IMR-90 (cell line): ENCODE results near the gene AGR3. TPM values are rescaled to one million over a fixed set of nuclear protein-coding genes. Genes with fewer than 3 reads are reported as not detected.
A peak's percentile ranks its signal among the peaks of the same experiment; 100 is the strongest.

Experiments used
- ATAC-seq: fragments of 200-7000 bp; cut with Tn5 transposase; 2 replicates; pipeline ENCODE4 v1.9.1; 2020; ENCODE audit warnings: low read depth, mild to moderate bottlenecking, moderate library complexity
- BruUV-seq: library from RNA; stranded (reverse); fragments of 400-500 nt; replicated peaks from 2 replicates; lab custom pipeline; 2021; lab: Mats Ljungman, UMichigan
- CTCF ChIA-PET: fragments of 300-600 bp; formaldehyde crosslinking; extraction: SDS; loops from one replicate; lab custom pipeline; 2021; ENCODE audit warnings: antibody characterized with exemption; lab: Yijun Ruan, JAX
- POLR2A ChIA-PET: fragments of 300-600 bp; sonication (Branson Sonifier 250); formaldehyde crosslinking; loops from one replicate; lab custom pipeline; 2022; ENCODE audit warnings: antibody characterized with exemption; ENCODE audit not compliant: unreplicated experiment; lab: Charles Lee
- DNase-seq: peaks from one replicate; pipeline ENCODE4 v3.0.0; 2013
- H2AFZ ChIP-seq: replicated peaks from 2 replicates; pipeline ENCODE3; 2013; ENCODE audit warnings: low read length, mild to moderate bottlenecking; ENCODE audit not compliant: poor library complexity
- H2AK5ac ChIP-seq: 2 replicates; pipeline ENCODE4 v1.6.1; 2013; ENCODE audit warnings: low read depth, low read length, inconsistent platforms
- H2AK9ac ChIP-seq: replicated peaks from 2 replicates; pipeline ENCODE3; 2013; ENCODE audit warnings: mild to moderate bottlenecking, low read depth, low read length, moderate library complexity; ENCODE audit not compliant: poor library complexity
- H2BK120ac ChIP-seq: 2 replicates; pipeline ENCODE4 v1.6.1; 2013; ENCODE audit warnings: low read depth, low read length, inconsistent platforms
- H2BK15ac ChIP-seq: 3 replicates; pipeline ENCODE4 v1.6.1; 2013; ENCODE audit warnings: low read depth, low read length, inconsistent platforms
- H2BK20ac ChIP-seq: 2 replicates; pipeline ENCODE4 v1.6.1; 2013; ENCODE audit warnings: low read depth, mild to moderate bottlenecking, inconsistent platforms, low read length, moderate library complexity
- H2BK5ac ChIP-seq: 2 replicates; pipeline ENCODE4 v1.6.1; 2013; ENCODE audit warnings: mild to moderate bottlenecking, low read depth, low read length, inconsistent platforms; ENCODE audit not compliant: poor library complexity, severe bottlenecking
- H3K14ac ChIP-seq: replicated peaks from 2 replicates; pipeline ENCODE4 v1.6.1; 2013; ENCODE audit warnings: low read depth, low read length, inconsistent platforms
- H3K18ac ChIP-seq: 2 replicates; pipeline ENCODE4 v1.6.1; 2013; ENCODE audit warnings: low read depth, low read length, control low read depth
- H3K23ac ChIP-seq: 2 replicates; pipeline ENCODE4 v1.6.1; 2013; ENCODE audit warnings: low read depth, low read length, inconsistent platforms
- H3K27ac ChIP-seq: 2 replicates; pipeline ENCODE4 v1.5.1; 2013; ENCODE audit warnings: mild to moderate bottlenecking, control low read depth, low read length; ENCODE audit not compliant: insufficient read depth
- H3K27me3 ChIP-seq: 2 replicates; pipeline ENCODE4 v1.6.1; 2013; ENCODE audit warnings: low read length; ENCODE audit not compliant: control insufficient read depth, insufficient read depth
- H3K36me3 ChIP-seq: 2 replicates; pipeline ENCODE4 v1.6.1; 2013; ENCODE audit warnings: low read length, mixed read lengths; ENCODE audit not compliant: control insufficient read depth, insufficient read depth
- H3K4ac ChIP-seq: 2 replicates; pipeline ENCODE4 v1.6.1; 2013; ENCODE audit warnings: low read depth, low read length, inconsistent platforms
- H3K4me1 ChIP-seq: 2 replicates; pipeline ENCODE4 v1.6.1; 2013; ENCODE audit warnings: low read length, mixed read lengths; ENCODE audit not compliant: control insufficient read depth, insufficient read depth
- H3K4me2 ChIP-seq: 2 replicates; pipeline ENCODE4 v1.6.1; 2013; ENCODE audit warnings: low read depth, mild to moderate bottlenecking, control low read depth, low read length, moderate library complexity
- H3K4me3 ChIP-seq: 2 replicates; pipeline ENCODE4 v1.5.1; 2013; ENCODE audit warnings: low read depth, mild to moderate bottlenecking, control low read depth, low read length, moderate library complexity; ENCODE audit not compliant: insufficient read depth
- H3K56ac ChIP-seq: 2 replicates; pipeline ENCODE4 v1.6.1; 2013; ENCODE audit warnings: low read length, inconsistent platforms; ENCODE audit not compliant: insufficient read depth; ENCODE audit errors: extremely low read depth
- H3K79me1 ChIP-seq, 2 experiments: 2 replicates each; pipeline ENCODE4 v1.6.1; 2013; ENCODE audit warnings: low read length in 2 of 2, inconsistent platforms in 1 of 2, low read depth in 1 of 2
- H3K9ac ChIP-seq: 2 replicates; pipeline ENCODE4 v1.6.1; 2013; ENCODE audit warnings: low read depth, low read length, control low read depth
- H3K9me1 ChIP-seq: 2 replicates; pipeline ENCODE4 v1.6.1; 2013; ENCODE audit warnings: low read length, inconsistent platforms; ENCODE audit not compliant: insufficient read depth
- H3K9me3 ChIP-seq: 2 replicates; pipeline ENCODE4 v1.6.1; 2013; ENCODE audit warnings: low read length; ENCODE audit not compliant: control insufficient read depth, insufficient read depth
- H4K20me1 ChIP-seq: 2 replicates; pipeline ENCODE4 v1.6.1; 2013; ENCODE audit warnings: low read length, inconsistent platforms; ENCODE audit not compliant: insufficient read depth
- H4K5ac ChIP-seq: 2 replicates; pipeline ENCODE4 v1.6.1; 2013; ENCODE audit warnings: mild to moderate bottlenecking, low read depth, low read length, control low read depth
- H4K8ac ChIP-seq, 2 experiments: 2 replicates each; pipeline ENCODE4 v1.6.1; 2013; ENCODE audit warnings: low read depth in 2 of 2, low read length in 2 of 2, control low read depth in 1 of 2, inconsistent platforms in 1 of 2
- H4K91ac ChIP-seq: 2 replicates; pipeline ENCODE4 v1.6.1; 2013; ENCODE audit warnings: low read depth, low read length, inconsistent platforms; ENCODE audit not compliant: insufficient read depth
- BHLHE40 ChIP-seq: fragments of 150-350 bp; IDR thresholded peaks from 2 replicates; pipeline ENCODE4 v1.6.1; 2016; ENCODE audit warnings: mild to moderate bottlenecking, low read depth, low read length
- CEBPB ChIP-seq: IDR thresholded peaks from 2 replicates; pipeline ENCODE4 v1.6.1; 2012; ENCODE audit warnings: low read depth, low read length, improper control_type of control experiment
- CHD1 ChIP-seq: IDR thresholded peaks from 2 replicates; pipeline ENCODE4 v1.6.1; 2012; ENCODE audit warnings: low read depth, low read length, improper control_type of control experiment
- CTCF ChIP-seq: conservative IDR thresholded peaks from 2 replicates; pipeline ENCODE4 v1.5.1; 2012; ENCODE audit warnings: mild to moderate bottlenecking, low read depth, low read length, improper control_type of control experiment
- MAFK ChIP-seq: IDR thresholded peaks from 2 replicates; pipeline ENCODE4 v1.6.1; 2012; ENCODE audit warnings: low read depth, low read length, improper control_type of control experiment
- MXI1 ChIP-seq: IDR thresholded peaks from 2 replicates; pipeline ENCODE4 v1.6.1; 2012; ENCODE audit warnings: low read depth, mild to moderate bottlenecking, low read length, moderate library complexity, borderline replicate concordance
- NFE2L2 ChIP-seq: fragments of 150-350 bp; IDR thresholded peaks from 2 replicates; pipeline ENCODE4 v1.6.1; 2016; ENCODE audit warnings: low read depth, mild to moderate bottlenecking, low read length
- RAD21 ChIP-seq: IDR thresholded peaks from 2 replicates; pipeline ENCODE4 v1.6.1; 2012; ENCODE audit warnings: low read length, improper control_type of control experiment
- RFX5 ChIP-seq: IDR thresholded peaks from 2 replicates; pipeline ENCODE4 v1.8.0; 2012; ENCODE audit warnings: low read depth, mild to moderate bottlenecking, low read length, moderate library complexity
- SMC3 ChIP-seq: fragments of 150-350 bp; IDR thresholded peaks from 2 replicates; pipeline ENCODE4 v1.6.1; 2016; ENCODE audit warnings: low read depth, mild to moderate bottlenecking, antibody characterized with exemption, low read length, moderate library complexity
- USF2 ChIP-seq: fragments of 150-350 bp; IDR thresholded peaks from 2 replicates; pipeline ENCODE4 v1.6.1; 2017; ENCODE audit warnings: mild to moderate bottlenecking, antibody characterized with exemption, low read length, low read depth
- WGBS, 2 experiments: methylation state at CpG; one replicate each; pipeline versions ENCODE4 v1.1.5 to v1.1.7; 2013; ENCODE audit warnings: missing lambda C conversion rate in 2 of 2; ENCODE audit not compliant: insufficient read length in 1 of 2; ENCODE audit errors: extremely low coverage in 2 of 2; 5-methylcytosine and 5-hydroxymethylcytosine counted together
- dilution Hi-C: fragments of 300-500 bp; cut with HindIII; formaldehyde crosslinking; loops from one replicate; pipeline ENCODE4 v1.14.3; 2018; ENCODE audit warnings: low sequenced_read_pairs; ENCODE audit not compliant: unreplicated experiment
- in situ Hi-C: fragments of 300-500 bp; cut with MboI; formaldehyde crosslinking; loops from 3 replicates; pipeline ENCODE4 v1.14.3; 2019; ENCODE audit warnings: low sequenced_read_pairs, inconsistent platforms, mixed read lengths
- intact Hi-C: fragments of 100-400 bp; cut with micrococcal nuclease; formaldehyde crosslinking; loops from 2 replicates; pipeline ENCODE4 v1.10.0; 2022
- polyA plus RNA-seq, 3 experiments: library from polyadenylated mRNA; depleted of rRNA; stranded (reverse); fragments of >200 nt; gene quantifications; 2 replicates each; pipeline ENCODE4 v1.2.3, GENCODE V29; 2012; ENCODE audit warnings: low replicate concordance in 1 of 3
- total RNA-seq: library from RNA; depleted of rRNA; stranded (reverse); fragments of >200 nt; gene quantifications from 2 replicates; pipeline ENCODE4 v1.2.3, GENCODE V29; 2012
- TF ChIP-seq, protein P1 (sequence below): fragments of 150-350 bp; IDR thresholded peaks from 2 replicates; pipeline ENCODE4 v1.6.1; 2016; ENCODE audit warnings: low read depth, mild to moderate bottlenecking, low read length, moderate library complexity, borderline replicate concordance

The AGR3 gene
- total and polyA plus RNA-seq, 2 of the 4 experiments (the other 2 are of a cell fraction) = not detected

- H2BK20ac ChIP-seq = no peak overlapping the region
- H3K56ac ChIP-seq = no peak overlapping the region
- no peaks in the 10 kb centered on the region for H4K20me1 ChIP-seq
- dilution Hi-C loops (no loop called here), intact Hi-C loops (no loop called here), in situ Hi-C loops (loop anchor here (25.0 kb wide), 3 partner anchors 311 to 1414 kb away; no protein-coding TSS in a partner anchor)
- no peak overlapping the region for H2AK5ac ChIP-seq
- no peak overlapping the region for H3K4me3 ChIP-seq
- no peak overlapping the region for H2BK5ac ChIP-seq
- WGBS, 2 experiments = no CpG with 5 or more reads among the region's 2 CpGs
- ChIA-PET CTCF (no interaction called here), POLR2A (no interaction called here)
- H2BK120ac ChIP-seq = no peak overlapping the region; the same call in 1 of the 2 replicates
- H3K79me1 ChIP-seq = no peaks in the 10 kb centered on the region
- peak overlapping the region; percentile 40; the same call in 1 of the 2 replicates for H3K4ac ChIP-seq
- H2BK15ac ChIP-seq = 0 out of 3 replicates have a peak overlapping the region, but pooled peaks have one; percentile 11
- 0 out of 2 replicates have a peak, but pooled peaks cover 2% of the 10 kb centered on the region for H3K9me1 ChIP-seq
- no peak overlapping the region for H4K5ac ChIP-seq
- no peak overlapping the region; the same call in none of the 2 replicates for H3K14ac ChIP-seq
- H3K9ac ChIP-seq = no peak overlapping the region
- H4K8ac ChIP-seq = no peak overlapping the region; a peak in 1 of 4 replicates
- H4K91ac ChIP-seq = 0 out of 2 replicates have a peak overlapping the region, but pooled peaks have one; percentile 6
- H3K4me2 ChIP-seq = no peak overlapping the region
- no peak overlapping the region for H3K18ac ChIP-seq
- H3K4me1 ChIP-seq = peaks cover 3% of the 10 kb centered on the region
- H3K27me3 ChIP-seq = no peaks in the 10 kb centered on the region
- 0 out of 2 replicates have a peak overlapping the region, but pooled peaks have one; percentile 39 for H3K23ac ChIP-seq
- TF ChIP-seq SMC3 = no peak
- TF ChIP-seq RAD21 = no peak
- TF ChIP-seq BHLHE40 = no peak
- TF ChIP-seq CEBPB = no peak
- TF ChIP-seq MAFK = no peak
- no peak for TF ChIP-seq USF2
- TF ChIP-seq NFE2L2 = no peak
- TF ChIP-seq CTCF = no peak
- TF ChIP-seq, protein P1, sequence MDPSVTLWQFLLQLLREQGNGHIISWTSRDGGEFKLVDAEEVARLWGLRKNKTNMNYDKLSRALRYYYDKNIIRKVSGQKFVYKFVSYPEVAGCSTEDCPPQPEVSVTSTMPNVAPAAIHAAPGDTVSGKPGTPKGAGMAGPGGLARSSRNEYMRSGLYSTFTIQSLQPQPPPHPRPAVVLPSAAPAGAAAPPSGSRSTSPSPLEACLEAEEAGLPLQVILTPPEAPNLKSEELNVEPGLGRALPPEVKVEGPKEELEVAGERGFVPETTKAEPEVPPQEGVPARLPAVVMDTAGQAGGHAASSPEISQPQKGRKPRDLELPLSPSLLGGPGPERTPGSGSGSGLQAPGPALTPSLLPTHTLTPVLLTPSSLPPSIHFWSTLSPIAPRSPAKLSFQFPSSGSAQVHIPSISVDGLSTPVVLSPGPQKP = no peak
- TF ChIP-seq MXI1 = no peak
- TF ChIP-seq CHD1 = no peak
- TF ChIP-seq RFX5 = no peak
- no peaks in the 10 kb centered on the region for H3K9me3 ChIP-seq
- peak overlapping the region; percentile 34 for H2AFZ ChIP-seq
- no peak overlapping the region for H2AK9ac ChIP-seq
- DNase-seq = no peak
- no peak overlapping the region for H3K27ac ChIP-seq
- no peaks in the 10 kb centered on the region for H3K36me3 ChIP-seq
- no TSS peak for BruUV-seq
- ATAC-seq = no peak
Observed at GRCh38 chr7:16923019-16923418, 41.2 kb upstream of the AGR3 start.
